ENCODE measurements around the gene HARS2.

- TF ChIP-seq CTCF (IDR thresholded peaks at IDR 0.05) (no peak), POLR2A (IDR thresholded peaks at IDR 0.05) (no peak)
Measured at GRCh38 chr5:140707812-140708211, 16.6 kb downstream of the HARS2 start.

Data from body of pancreas (tissue), 4 donors.